Measurements from ENCODE around the gene SMCO4. TPM values are rescaled to one million over a fixed set of nuclear protein-coding genes. Genes with fewer than 3 reads are reported as not detected.

The SMCO4 gene
- total RNA-seq, result 16.5 TPM

DNA sequence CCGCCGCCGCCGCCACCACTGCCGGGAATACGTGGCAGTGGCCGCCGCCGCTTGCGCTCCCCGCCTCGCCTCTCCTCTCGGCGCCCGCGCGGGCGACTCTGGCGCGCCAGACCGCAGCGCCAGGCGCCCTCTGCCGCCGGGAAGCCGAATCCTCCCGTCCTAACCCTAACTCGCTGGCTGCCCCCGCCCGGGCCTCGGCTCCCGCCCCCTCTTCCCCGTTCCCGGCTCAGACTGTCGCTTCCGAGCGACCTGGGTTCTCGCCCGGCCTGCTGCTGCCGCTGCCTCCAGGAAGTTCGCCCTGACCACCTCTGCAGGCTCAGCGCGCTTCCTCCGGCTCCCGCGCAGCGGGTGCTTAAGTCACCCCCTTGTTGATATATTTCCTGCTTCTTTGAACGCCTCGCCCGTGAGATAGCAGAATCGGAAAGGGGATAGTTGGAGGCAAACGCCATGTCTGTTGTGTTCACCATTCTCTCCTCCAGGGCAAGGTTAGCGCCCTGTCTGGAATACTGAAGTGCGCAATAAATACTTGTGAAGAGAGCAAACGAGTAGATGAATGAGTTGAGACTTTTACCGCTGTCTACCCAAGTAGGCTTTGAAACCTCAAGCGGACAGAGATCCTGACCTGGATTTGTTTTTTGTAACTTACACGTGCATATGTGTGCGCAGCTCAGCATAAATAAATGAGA is at the start of gene SMCO4:
Gene SMCO4, minus strand, starts transcription at position 100 of the 686 bp plus-strand sequence. CDS start 64,202 bp downstream, outside the sequence.

Other genes starting within 250 kb of the SMCO4 start
- 1.3 TPM for gene DEUP1, start 212.6 kb downstream of the SMCO4 start, total RNA-seq
- 49.4 TPM for gene CEP295, start 118.3 kb upstream of the SMCO4 start, total RNA-seq
- gene TAF1D, start 198.1 kb upstream of the SMCO4 start, total RNA-seq, result 218 TPM
- gene C11orf54, start 198.3 kb upstream of the SMCO4 start, total RNA-seq, result 69.4 TPM
- gene MED17, start 240.9 kb upstream of the SMCO4 start, total RNA-seq, result 77.2 TPM

Data from camera-type eye (tissue), 1 donor.